VCaP (cell line): Measurements from ENCODE around the gene RPS6KL1.

Experiments used
- H3K27ac ChIP-seq: fragments of 450-650 bp; 2 replicates; pipeline ENCODE4 v1.5.1; 2017
- TF ChIP-seq, protein P1 (sequence below): fragments of 450-650 bp; conservative IDR thresholded peaks from 2 replicates; pipeline ENCODE4 v1.5.1; 2017; ENCODE audit warnings: mild to moderate bottlenecking, moderate library complexity

Gene RPS6KL1

DNA sequence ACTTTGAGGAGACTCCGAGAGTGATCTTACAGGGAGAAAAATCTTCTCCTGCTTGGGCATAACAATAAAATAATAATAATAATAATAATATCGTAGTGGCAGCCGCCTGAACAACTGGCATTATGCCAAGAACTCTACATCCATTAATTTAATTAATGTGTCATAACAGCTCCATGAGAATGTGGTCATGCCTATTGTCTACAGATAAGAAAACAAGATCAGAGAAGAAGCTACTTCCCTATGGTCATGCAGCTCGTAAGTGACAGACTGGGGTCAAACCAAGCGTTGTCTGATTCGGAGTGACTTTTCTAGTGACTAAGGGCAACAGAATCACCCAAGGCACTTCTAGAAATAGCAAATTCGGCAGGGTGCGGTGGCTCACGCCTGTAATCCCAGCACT lies 58.9 kb downstream of the RPS6KL1 start:
- TF ChIP-seq, protein P1, sequence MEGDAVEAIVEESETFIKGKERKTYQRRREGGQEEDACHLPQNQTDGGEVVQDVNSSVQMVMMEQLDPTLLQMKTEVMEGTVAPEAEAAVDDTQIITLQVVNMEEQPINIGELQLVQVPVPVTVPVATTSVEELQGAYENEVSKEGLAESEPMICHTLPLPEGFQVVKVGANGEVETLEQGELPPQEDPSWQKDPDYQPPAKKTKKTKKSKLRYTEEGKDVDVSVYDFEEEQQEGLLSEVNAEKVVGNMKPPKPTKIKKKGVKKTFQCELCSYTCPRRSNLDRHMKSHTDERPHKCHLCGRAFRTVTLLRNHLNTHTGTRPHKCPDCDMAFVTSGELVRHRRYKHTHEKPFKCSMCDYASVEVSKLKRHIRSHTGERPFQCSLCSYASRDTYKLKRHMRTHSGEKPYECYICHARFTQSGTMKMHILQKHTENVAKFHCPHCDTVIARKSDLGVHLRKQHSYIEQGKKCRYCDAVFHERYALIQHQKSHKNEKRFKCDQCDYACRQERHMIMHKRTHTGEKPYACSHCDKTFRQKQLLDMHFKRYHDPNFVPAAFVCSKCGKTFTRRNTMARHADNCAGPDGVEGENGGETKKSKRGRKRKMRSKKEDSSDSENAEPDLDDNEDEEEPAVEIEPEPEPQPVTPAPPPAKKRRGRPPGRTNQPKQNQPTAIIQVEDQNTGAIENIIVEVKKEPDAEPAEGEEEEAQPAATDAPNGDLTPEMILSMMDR, result no peak
- peak overlapping the region; percentile 42 for H3K27ac ChIP-seq

DNA sequence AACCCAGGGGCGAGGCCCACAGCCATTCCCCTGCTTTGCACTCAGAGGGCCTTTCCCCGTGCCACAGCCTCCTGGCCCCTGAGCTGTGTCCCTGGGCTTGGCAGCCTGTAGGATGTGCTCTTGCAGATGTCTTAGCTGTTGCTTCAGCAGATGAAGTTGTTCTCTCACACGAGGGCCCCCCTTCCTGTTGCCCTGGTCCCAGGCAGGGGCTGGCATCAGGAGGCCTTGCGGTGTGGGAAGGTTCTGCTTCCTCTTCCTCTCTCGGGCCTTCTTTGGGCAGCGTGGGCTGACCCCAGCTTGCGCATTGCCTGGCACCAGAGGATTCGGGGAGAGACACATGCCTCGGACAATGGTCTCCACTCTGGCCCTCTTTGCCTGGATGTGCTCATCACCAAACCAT lies 59.8 kb downstream of the RPS6KL1 start:
- TF ChIP-seq, protein P1, result no peak
- H3K27ac ChIP-seq, result peak overlapping the region; percentile 42

DNA sequence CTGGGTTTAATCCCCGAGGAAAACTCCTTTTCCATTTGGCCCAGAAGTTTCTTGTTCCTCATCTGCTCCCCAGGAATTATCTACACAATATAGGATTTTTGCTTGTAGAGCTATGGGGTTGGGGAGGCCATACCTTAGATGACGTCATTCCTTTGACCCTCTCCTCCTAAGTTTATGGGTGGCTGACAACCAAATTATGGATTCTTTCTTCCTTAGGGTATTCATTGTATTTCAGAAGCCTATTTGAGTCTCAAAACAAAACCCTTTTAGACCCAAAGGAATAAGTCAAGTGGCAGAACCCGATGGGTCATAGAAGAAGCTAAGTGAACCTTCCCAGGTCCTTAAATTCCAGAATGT lies 61.3 kb downstream of the RPS6KL1 start:
- TF ChIP-seq, protein P1, result no peak
- H3K27ac ChIP-seq, result no peak overlapping the region

DNA sequence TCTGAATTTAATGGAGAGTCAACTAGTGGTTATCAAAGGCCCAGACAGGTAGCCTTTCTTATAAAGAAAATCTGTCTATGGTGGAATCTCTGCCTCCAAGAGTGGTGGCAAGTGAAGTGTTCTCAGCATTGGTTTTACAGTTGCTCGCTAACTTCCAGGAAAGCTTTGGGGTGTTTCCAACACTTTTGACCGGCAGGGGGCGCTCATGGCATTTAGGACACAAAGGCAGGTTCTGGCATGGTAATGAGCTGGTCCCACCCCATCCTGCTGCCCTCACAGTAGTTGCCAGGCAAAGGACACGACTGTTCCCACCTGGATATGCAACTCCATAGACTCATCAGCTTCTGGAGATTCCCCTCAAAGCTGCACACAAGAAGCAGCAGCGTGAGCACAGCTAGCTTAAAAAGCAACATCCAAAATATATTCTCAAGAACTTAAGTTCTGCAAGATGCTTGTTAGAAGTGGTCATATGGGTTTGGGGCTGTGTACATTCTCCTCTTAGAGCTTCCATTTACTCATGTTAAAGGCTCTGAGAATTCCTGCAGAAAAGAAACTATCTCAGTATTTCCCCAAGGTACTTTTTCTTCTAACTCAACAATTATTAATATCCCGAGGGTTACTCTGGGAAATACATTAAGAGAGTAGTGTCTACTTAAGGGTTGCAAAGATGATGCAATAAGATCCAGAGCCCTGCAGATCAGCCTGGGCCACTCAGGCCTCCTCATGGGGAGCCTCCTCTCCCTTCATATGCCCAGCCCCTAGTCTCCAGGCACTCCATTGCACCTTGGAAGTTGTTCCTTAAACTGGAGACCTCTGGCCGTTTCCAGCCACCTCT lies 61.9 kb downstream of the RPS6KL1 start:
- no peak overlapping the region for H3K27ac ChIP-seq
- TF ChIP-seq, protein P1, result peak; percentile 86

DNA sequence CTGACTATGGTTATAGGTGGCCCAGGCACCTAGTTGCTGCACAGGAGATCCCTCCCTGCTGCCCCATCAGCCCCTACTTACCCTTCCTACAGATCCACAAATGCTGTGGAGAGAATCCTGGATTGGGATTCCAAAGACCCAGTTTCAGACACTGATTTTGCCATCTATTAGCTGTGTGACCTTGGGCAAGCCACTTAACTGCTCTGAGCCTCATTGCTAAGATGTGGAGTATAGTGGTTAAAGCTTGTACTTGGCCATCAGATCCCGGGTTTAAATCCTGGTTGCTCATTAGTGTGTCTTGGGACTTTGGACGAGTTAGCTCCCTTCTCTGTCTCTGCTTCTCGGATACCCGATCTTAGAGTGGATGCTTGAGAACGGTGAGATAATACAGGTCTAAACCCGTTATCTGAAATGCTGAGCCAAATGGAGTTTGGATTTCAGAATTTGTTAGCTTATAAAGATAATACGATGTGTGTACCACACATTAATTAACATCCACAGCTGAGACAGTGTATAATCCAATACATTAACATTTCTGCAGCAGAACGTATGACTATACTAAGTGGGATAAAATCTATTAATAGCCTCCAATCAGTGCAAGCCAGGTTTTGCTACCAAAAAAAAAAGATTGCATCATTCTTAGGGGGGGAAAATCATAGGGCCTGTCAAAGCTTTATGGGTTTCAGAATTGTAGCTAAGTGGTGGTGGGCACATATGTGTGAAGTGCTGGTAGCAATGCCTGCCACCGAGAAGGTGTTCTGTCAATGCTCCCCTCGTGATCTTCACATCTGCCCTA lies 63.1 kb downstream of the RPS6KL1 start:
- H3K27ac ChIP-seq, result no peak overlapping the region
- TF ChIP-seq, protein P1, result no peak

DNA sequence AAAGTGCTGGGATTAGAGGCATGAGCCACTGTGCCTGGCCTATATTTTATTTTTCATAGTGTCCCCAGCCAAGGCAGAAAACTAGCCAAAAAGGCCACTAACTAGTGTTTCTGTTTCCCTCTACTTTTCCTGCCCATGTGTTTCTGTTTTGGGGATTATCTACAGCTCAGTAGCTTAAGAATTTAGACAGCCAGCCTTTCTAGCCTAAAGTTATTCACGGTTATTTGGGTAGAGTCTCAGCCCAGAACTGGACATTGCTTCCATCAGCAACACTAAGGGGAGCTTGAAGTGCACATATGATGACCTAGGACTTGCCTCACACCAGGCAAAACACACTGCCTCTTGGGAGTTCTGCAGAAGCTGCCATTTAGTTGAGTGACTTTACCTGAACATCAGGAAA lies 65.0 kb downstream of the RPS6KL1 start:
- TF ChIP-seq, protein P1, result no peak
- no peak overlapping the region for H3K27ac ChIP-seq

DNA sequence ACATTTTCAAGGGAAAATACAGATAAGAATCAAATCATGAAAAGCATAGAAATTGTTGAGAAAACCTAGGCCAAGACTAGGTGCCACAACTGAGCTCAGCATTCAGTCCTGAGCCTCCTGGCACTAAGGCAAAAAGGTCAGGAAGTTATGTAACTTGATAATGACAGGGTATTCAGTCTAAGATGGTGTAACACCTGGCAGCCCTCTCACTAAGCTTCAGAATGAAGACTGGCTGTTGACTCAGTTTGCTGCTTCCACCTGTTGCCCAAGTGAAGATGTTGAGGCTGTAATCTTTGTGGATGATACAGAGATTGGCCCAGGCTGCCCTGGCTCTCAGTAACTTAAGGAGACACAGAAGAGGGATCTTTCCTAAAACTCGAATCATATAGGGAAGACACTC lies 66.7 kb downstream of the RPS6KL1 start:
- no peak overlapping the region for H3K27ac ChIP-seq
- TF ChIP-seq, protein P1, result no peak
